Measurements from ENCODE around the gene SLC44A5.

GRCh38 chr1:75316230-75316629, 294.7 kb downstream of the SLC44A5 start:
- TF ChIP-seq CTCF (IDR thresholded peaks at IDR 0.05 in 4 of 5, conservative IDR thresholded peaks at IDR 0.05 in 1 of 5) (no peak), POLR2A (IDR thresholded peaks at IDR 0.05) (no peak)
